ENCODE measurements around the gene FBXO3.

- TF ChIP-seq CTCF (IDR thresholded peaks at IDR 0.05) (no peak), POLR2A (IDR thresholded peaks at IDR 0.05) (no peak)
These were observed 5.7 kb upstream of the FBXO3 start for GRCh38 chr11:33779849-33780528.

All from esophagus squamous epithelium (tissue), 4 donors.